ENCODE measurements around the gene SPRED3. TPM values are rescaled to one million over a fixed set of nuclear protein-coding genes. Genes with fewer than 3 reads are reported as not detected.

Gene SPRED3
- total RNA-seq, 1 donor from 2014 or later, result 5.2 TPM

DNA sequence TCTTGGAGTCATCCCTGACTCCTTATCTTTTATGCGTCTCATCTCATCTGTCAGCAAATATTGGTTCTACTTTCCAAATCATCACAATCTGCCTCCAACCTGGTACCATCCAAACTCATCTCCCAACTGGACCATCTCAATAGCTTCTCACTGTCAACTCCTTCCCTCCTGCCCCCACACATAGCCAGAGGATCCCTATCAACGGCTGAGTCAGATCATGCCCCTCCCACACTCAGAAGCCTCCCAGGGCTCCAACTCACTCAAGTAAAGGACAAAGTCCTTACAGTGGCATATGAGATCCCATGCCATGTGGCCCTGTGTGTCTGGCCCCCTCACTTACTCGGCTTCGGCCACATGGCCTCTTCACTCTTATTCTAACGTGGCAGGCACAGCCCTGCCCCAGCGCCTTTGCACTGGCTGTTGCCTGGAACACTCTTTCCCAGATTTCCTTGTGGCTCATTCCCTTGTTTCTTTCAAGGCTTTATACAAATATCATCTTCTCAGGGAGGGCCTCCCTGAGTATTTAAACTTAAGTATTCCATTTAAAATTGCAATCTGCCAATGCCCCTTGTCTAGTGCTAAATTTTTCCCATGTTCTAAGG lies 4.3 kb downstream of the SPRED3 start:
- no peak for DNase-seq (ENCODE audit: low read depth)
- TF ChIP-seq, protein P1, sequence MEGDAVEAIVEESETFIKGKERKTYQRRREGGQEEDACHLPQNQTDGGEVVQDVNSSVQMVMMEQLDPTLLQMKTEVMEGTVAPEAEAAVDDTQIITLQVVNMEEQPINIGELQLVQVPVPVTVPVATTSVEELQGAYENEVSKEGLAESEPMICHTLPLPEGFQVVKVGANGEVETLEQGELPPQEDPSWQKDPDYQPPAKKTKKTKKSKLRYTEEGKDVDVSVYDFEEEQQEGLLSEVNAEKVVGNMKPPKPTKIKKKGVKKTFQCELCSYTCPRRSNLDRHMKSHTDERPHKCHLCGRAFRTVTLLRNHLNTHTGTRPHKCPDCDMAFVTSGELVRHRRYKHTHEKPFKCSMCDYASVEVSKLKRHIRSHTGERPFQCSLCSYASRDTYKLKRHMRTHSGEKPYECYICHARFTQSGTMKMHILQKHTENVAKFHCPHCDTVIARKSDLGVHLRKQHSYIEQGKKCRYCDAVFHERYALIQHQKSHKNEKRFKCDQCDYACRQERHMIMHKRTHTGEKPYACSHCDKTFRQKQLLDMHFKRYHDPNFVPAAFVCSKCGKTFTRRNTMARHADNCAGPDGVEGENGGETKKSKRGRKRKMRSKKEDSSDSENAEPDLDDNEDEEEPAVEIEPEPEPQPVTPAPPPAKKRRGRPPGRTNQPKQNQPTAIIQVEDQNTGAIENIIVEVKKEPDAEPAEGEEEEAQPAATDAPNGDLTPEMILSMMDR (conservative IDR thresholded peaks at IDR 0.05; ENCODE audit: low read depth, low read length), result no peak
- H3K4me3 ChIP-seq (ENCODE audit: low read depth, low read length), result no peak overlapping the region

DNA sequence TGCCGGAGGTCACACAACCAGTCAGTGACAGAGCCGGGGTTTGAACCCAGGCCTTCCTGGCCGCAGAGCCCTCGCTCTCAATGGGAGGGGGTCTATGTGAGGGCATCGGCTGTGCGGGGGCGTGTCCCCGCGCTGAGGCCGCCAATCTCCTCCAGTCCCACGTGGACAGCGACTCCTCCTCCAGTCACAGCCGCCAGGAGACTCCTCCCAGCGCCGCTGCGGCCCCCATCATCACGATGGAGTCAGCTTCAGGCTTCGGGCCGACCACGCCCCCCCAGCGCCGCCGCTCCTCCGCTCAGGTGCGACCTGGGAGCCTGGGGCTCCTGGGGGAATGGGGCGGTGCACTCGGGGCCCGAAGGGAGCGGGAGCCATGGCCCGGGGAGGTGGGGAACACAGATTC lies 6.0 kb downstream of the SPRED3 start:
- no peak for DNase-seq (ENCODE audit: low read depth)
- TF ChIP-seq, protein P1 (conservative IDR thresholded peaks at IDR 0.05; ENCODE audit: low read depth, low read length), result no peak
- no peak overlapping the region for H3K4me3 ChIP-seq (ENCODE audit: low read depth, low read length)

DNA sequence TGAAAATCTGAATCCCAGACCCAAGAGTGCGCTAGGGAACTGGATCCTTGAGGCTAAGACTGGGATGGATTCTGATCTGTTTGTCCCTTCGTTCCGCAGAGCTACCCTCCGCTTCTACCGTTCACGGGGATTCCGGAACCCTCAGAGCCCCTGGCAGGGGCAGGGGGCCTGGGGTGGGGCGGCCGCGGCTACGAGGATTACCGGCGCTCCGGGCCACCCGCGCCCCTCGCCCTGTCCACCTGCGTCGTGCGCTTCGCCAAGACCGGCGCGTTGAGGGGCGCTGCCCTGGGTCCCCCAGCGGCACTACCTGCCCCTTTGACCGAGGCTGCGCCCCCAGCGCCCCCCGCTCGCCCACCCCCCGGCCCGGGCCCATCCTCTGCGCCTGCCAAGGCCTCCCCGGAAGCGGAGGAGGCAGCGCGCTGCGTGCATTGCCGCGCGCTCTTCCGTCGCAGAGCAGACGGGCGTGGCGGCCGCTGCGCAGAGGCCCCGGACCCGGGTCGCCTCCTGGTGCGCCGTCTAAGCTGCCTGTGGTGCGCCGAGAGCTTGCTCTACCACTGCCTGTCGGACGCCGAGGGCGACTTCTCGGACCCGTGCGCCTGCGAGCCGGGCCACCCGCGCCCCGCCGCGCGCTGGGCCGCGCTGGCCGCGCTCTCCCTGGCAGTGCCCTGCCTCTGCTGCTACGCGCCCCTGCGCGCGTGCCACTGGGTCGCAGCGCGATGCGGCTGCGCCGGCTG lies 7.1 kb downstream of the SPRED3 start:
- H3K4me3 ChIP-seq (ENCODE audit: low read depth, low read length), result no peak overlapping the region
- DNase-seq (ENCODE audit: low read depth), result no peak
- TF ChIP-seq, protein P1 (conservative IDR thresholded peaks at IDR 0.05; ENCODE audit: low read depth, low read length), result no peak

DNA sequence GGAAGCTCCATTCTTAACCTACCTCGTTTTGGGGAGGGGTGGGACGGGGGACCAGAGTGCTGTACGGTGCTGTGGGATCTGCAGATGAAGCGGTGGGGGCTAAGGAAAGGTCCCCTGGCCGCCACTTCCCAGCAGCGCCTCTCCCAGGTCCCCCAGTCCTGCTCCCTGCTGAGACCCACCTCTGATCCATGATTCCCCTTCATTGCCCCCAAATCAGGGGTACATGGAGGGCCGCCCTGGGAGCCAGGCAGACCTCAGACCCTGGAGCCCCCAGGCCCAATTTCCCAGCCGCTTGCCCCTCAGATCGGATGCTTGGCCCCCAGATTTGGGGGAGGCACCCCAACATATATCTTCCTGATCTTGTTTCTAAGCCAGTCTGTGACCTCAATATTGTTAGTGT lies 10.6 kb downstream of the SPRED3 start:
- TF ChIP-seq, protein P1 (conservative IDR thresholded peaks at IDR 0.05; ENCODE audit: low read depth, low read length), result no peak
- H3K4me3 ChIP-seq (ENCODE audit: low read depth, low read length), result no peak overlapping the region

DNA sequence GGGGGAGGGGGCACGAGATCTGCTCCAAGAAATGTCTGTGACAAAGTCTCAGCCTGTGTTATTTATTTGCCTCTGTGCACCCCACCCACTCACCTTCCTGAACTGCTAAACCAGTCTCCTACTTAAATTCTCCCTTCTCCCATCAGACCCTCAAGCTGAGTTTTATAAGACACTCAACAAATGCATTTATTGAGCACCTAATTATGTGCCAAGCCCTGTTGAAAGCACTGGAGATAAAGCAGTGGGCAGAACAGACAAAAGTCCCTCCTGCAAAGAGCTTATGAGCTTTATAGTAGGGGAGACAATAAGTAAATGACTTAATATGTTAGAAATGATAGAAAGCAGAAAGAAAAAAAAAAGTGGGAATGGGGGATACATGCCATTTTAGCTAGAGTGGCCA lies 11.0 kb downstream of the SPRED3 start:
- DNase-seq (ENCODE audit: low read depth), result no peak
- TF ChIP-seq, protein P1 (conservative IDR thresholded peaks at IDR 0.05; ENCODE audit: low read depth, low read length), result no peak
- no peak overlapping the region for H3K4me3 ChIP-seq (ENCODE audit: low read depth, low read length)

More for the DNA sequence above, 10.6 kb downstream of the SPRED3 start:
- no peak for DNase-seq (ENCODE audit: low read depth)

DNA sequence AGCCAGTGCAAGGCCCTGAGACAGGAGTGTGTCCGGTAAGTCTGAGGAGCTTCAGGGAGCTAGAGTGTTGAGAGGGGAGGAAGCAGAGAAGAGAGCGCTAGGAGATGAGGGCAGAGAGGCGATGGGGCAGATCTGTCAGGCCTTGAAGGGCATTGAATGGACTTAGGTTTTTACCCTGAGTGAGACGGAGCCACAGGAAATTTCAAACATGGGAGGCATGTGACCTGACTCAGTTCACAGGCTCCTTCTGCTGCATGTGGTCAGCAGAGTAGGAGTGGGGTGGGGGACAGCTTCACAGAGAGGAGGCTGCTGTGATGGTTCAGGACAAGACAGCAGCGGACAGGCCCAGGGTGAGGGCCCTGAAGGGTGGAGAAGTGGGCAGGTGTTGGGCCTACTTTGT lies 11.9 kb downstream of the SPRED3 start:
- DNase-seq (ENCODE audit: low read depth), result no peak
- H3K4me3 ChIP-seq (ENCODE audit: low read depth, low read length), result no peak overlapping the region
- TF ChIP-seq, protein P1 (conservative IDR thresholded peaks at IDR 0.05; ENCODE audit: low read depth, low read length), result no peak

DNA sequence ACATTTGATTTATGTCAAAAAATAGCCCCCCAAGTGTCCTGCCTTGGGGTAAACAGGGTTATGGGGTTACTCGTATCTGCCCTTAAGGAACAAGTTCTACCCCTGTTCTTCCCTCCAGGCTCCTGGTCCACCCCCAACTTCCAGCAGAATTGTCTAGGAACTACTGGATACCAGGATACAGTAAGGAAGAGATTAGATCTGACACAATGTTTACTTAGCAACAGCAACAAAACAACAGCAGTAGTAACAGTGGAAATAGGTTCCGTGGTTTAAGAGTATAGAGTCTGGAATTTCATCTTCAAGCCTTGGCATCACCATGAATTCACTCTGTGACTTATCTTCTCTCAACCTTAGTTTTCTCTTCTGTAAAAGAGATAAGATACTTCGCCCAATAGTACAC lies 12.7 kb downstream of the SPRED3 start:
- no peak for DNase-seq (ENCODE audit: low read depth)

More for the DNA sequence above, 12.7 kb downstream of the SPRED3 start:
- no peak overlapping the region for H3K4me3 ChIP-seq (ENCODE audit: low read depth, low read length)
- TF ChIP-seq, protein P1 (conservative IDR thresholded peaks at IDR 0.05; ENCODE audit: low read depth, low read length), result no peak

All from epithelial cell of proximal tubule (primary cell).